HG02571 (cell line): ENCODE measurements around the gene PCDH11Y.
"Not testable (repeated sequence)": the region's sequence is repeated elsewhere in the genome, so short reads cannot be mapped to it uniquely, and the experiment has no call there.

ENCODE experiments used
- ATAC-seq: cut with Tn5 transposase; IDR thresholded peaks from one replicate; pipeline ENCODE4 v1.9.1; 2021; ENCODE audit warnings: mild to moderate bottlenecking, moderate library complexity; ENCODE audit not compliant: unreplicated experiment

Gene PCDH11Y, protein sequence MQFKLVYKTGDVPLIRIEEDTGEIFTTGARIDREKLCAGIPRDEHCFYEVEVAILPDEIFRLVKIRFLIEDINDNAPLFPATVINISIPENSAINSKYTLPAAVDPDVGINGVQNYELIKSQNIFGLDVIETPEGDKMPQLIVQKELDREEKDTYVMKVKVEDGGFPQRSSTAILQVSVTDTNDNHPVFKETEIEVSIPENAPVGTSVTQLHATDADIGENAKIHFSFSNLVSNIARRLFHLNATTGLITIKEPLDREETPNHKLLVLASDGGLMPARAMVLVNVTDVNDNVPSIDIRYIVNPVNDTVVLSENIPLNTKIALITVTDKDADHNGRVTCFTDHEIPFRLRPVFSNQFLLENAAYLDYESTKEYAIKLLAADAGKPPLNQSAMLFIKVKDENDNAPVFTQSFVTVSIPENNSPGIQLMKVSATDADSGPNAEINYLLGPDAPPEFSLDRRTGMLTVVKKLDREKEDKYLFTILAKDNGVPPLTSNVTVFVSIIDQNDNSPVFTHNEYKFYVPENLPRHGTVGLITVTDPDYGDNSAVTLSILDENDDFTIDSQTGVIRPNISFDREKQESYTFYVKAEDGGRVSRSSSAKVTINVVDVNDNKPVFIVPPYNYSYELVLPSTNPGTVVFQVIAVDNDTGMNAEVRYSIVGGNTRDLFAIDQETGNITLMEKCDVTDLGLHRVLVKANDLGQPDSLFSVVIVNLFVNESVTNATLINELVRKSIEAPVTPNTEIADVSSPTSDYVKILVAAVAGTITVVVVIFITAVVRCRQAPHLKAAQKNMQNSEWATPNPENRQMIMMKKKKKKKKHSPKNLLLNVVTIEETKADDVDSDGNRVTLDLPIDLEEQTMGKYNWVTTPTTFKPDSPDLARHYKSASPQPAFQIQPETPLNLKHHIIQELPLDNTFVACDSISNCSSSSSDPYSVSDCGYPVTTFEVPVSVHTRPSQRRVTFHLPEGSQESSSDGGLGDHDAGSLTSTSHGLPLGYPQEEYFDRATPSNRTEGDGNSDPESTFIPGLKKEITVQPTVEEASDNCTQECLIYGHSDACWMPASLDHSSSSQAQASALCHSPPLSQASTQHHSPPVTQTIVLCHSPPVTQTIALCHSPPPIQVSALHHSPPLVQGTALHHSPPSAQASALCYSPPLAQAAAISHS (N-terminal part only)

GRCh38 chrY:5000057-5000456, at the start of gene PCDH11Y:
Gene PCDH11Y, plus strand, starts transcription at chrY:5000296. Its CDS starts 56,804 bp downstream, at chrY:5057100.
- not testable (repeated sequence) for ATAC-seq

DNA sequence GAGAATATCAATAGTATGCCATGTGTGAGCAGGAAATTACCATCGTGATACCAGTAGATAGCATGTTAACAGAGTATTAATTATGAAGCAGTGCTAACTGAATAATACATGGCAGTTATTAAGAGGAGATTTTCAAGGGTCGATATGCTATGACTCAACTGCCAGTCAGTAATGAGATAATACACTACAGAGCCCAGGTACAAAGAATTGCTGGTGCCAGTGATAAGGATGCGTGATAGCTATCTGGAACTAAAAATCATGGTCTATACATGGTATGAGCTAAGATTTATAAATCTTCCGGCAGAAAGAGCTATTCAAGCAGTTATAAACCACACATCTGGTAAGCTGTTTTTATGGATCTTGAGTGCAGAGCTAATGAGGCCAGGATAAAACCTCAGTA, 32.2 kb upstream of the PCDH11Y start:
- ATAC-seq, result not testable (repeated sequence)

GRCh38 chrY:4991743-4992400, 8.2 kb upstream of the PCDH11Y start:
- ATAC-seq, result peak; percentile 90

GRCh38 chrY:4994892-4995291, 5.2 kb upstream of the PCDH11Y start:
- ATAC-seq, result not testable (repeated sequence)

DNA sequence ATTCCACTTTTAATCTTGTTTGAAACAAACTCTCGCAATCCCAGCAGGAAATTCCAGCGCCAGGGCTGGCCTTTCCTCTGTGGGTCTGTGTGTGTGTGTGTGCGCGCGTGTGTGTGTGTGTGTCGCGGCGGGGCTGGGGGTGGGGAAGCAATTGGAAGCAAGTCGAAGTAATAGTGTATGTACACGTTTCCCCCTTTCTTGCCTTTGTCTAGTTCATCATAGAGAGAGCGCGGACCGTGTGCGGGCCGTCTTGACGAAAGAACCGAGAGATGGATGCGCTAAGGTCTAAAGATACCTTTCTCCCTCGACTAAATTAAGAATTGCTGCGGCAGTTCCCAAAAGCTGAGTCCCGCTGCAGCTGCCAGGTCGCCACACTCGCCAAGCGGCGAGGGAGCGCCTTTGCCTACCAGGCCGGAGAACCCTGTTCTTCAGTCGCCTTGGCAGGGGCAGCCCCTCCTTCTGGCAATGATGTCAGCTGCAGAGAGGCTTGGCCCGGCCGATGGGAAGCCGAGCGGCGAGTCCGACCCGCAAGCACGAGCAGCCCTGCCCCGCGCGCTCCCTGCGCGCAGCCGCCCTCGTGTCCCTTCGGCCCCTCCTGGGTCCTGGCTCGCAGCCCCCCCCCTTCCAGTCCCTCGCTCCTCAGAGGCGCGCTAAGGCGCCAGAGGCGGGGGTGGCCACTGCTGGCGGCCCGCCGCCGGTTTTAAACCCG, 2.5 kb downstream of the PCDH11Y start:
- ATAC-seq, result not testable (repeated sequence)

DNA sequence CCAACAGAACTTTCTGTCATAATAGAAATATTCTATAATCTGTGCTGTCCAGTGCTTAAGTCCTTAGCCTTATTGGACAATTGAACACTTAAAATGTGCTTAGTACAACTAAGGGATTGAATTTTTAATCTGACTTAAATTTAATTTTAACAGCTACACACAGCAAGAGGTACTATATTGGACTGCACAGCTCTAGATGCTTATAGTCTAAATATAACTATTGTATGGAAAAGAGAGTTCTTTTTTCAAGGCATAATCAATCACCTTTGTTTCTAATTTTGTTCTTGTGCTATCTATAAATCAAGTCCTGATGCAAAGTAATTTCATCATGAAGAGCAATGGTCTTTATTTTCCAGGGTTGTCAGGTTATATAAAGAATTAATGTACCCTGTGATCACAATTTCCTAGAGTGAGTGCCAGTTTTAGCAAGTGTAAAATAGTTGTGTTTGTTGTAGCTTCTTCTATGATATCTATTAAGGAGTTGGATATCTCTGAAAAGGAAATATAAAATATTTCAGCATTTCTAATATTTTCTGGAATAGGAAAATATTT, 39.0 kb downstream of the PCDH11Y start:
- not testable (repeated sequence) for ATAC-seq

GRCh38 chrY:5083017-5083416, 82.9 kb downstream of the PCDH11Y start:
- ATAC-seq, result not testable (repeated sequence)

GRCh38 chrY:5182998-5183397, 182.9 kb downstream of the PCDH11Y start:
- ATAC-seq, result not testable (repeated sequence)

DNA sequence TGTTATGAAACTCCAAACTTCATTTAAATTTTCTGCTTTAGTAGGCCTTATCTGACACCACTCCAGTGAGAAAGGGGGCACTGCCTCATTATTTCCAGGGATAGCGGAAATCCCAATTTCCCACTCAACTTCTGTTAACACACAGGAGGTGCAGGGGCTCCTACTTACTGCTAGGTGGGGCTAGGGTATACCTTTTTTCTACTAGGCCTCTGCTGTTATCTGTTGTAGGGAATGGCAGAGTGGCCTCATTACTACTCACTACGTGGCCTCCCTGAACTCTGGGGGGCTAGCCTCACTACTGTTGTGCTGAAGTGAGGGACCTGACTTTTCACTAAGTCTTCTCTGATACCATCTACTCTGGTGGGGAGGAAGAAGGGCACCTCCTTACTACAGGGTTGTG, 215.0 kb downstream of the PCDH11Y start:
- not testable (repeated sequence) for ATAC-seq

GRCh38 chrY:5324931-5325330, 324.8 kb downstream of the PCDH11Y start:
- not testable (repeated sequence) for ATAC-seq

GRCh38 chrY:5342220-5342619, 342.1 kb downstream of the PCDH11Y start:
- ATAC-seq, result not testable (repeated sequence)

- not testable (repeated sequence) for ATAC-seq
These were observed 543.6 kb downstream of the PCDH11Y start for GRCh38 chrY:5543705-5544104.

- ATAC-seq, result not testable (repeated sequence)
These were observed 638.5 kb downstream of the PCDH11Y start for GRCh38 chrY:5638589-5638988.

- not testable (repeated sequence) for ATAC-seq
These were observed 679.2 kb downstream of the PCDH11Y start for GRCh38 chrY:5679265-5679664.

DNA sequence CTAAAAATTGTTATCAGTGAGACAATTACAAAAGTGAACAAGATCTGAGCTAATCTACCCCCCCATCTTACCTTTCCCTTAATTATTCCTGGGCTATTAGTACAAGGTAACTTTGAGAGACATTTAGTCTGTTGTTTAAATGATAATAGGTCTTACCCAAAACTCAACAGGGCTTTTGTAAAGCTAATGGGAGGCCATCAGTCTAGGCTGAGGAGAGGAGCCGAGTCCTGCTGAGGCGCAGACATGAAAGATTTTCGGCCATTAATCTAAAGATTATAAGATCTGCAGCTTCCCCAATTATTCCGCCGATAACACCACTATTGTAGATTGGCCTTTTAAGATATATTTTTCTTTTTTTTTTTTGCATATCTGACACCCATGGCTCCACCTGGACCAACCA, 708.6 kb downstream of the PCDH11Y start:
- ATAC-seq, result not testable (repeated sequence)

DNA sequence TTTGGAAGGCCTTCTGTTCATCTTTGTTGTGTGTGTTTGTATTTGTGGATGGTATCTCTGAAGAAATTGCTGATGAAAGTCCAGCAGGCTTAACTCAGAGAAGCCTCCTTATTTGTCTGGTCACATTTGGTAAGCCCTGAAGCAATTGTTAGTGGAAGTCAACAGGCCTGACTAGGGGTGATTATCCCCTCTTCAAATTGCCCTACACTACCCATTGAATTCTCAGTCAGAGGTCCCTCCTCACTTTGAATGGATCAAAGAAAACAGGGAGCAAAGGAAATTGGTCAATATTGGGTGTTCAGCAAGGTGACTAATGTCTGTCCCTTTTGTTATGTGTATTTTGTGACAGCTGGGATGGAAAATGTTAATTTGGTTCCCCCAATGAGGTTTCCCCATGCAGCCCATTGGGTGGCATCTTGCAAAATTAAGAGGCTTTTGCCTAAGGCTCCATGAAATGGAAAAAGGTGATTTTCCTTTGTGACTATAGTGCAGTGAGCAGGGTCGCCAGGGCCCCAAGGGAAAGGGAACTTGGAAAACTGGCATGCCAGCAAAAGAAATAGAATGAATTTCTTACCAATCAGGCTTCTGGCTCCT, 709.8 kb downstream of the PCDH11Y start:
- not testable (repeated sequence) for ATAC-seq

DNA sequence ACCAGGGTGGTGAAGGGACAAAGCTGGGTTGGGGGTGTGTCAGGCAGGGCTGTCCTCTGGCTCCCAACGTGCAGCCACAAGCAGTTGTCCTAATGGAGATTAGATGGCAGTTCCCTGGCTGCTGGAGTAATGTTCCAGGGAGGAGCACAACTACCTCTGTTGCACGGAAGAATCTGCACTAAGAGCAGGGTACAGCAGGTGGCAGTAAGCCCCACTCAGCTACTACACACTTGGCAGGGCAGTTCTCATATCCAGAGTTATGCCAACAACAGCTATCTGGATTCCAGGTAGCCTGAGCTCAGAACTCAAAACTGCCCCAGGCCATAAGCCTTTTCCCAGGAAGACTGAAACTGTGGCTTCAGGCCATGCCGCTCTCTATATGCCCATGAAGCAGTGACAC, 761.3 kb downstream of the PCDH11Y start:
- not testable (repeated sequence) for ATAC-seq

DNA sequence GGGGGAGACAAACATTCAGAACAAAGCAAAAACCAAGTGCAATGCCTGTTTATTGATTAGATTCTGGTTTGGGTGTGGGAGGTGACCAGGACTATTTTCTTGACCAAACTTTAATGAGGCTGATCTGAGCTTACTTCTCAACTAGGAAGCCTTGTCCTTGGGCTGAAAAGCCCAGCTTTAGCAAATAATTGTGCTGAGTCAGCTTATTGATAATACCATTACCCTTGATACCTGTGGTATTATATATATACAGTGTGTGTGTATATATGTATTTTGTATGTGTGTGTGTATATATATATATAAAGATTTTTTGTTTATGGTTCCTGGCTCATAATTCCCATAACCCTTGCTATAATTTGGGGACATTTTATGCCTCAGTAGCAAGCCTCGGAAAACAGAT, 776.4 kb downstream of the PCDH11Y start:
- not testable (repeated sequence) for ATAC-seq
